Mammary epithelial cell (primary cell): Measurements from ENCODE around the gene GABRD.

Experiments used
- EZH2 ChIP-seq: IDR thresholded peaks from 2 replicates; pipeline ENCODE4 v1.6.1; 2012; ENCODE audit warnings: low read length, inconsistent platforms, borderline replicate concordance
- TF ChIP-seq, protein P1 (sequence below), 2 donors: IDR thresholded peaks in 1 of 2; conservative IDR thresholded peaks in 1 of 2; 2 replicates each; pipeline ENCODE4 v1.5.1; 2011 to 2012; ENCODE audit warnings: inconsistent platforms in 2 of 2, low read length in 2 of 2, mild to moderate bottlenecking in 2 of 2, control low read depth in 1 of 2, low read depth in 1 of 2; ENCODE audit not compliant: insufficient read depth in 1 of 2; ENCODE audit errors: extremely low read depth in 1 of 2

DNA sequence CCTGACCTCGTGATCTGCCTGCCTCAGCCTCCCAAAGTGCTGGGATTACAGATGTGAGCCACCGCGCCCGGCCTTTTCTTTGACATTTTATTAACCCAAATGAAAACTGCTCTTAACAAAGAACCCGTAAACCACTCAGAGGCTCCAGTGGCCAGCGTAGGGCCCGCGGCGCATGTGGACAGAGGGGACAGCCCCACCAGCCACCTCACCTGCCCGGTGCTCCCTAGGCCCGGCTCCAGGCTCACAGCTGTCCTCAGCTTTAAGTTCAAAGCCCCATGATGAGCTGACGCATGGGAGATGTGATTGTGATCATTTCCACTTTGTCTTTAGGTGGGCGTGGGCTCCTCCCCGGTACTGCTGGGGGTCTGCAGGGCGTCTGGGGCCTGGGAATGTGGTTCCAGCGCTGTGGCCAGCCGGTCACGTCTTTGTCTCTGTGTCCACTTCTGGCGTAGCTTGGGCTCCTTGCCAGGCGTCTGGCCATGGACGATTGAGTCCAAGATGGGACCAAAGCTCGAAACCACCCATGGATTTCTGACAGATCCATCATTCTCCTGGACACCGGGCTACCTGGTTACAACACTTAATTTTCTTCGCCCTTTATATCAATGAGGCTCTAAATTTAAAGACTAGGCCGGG, 37.9 kb downstream of the GABRD start:
- TF ChIP-seq, protein P1, sequence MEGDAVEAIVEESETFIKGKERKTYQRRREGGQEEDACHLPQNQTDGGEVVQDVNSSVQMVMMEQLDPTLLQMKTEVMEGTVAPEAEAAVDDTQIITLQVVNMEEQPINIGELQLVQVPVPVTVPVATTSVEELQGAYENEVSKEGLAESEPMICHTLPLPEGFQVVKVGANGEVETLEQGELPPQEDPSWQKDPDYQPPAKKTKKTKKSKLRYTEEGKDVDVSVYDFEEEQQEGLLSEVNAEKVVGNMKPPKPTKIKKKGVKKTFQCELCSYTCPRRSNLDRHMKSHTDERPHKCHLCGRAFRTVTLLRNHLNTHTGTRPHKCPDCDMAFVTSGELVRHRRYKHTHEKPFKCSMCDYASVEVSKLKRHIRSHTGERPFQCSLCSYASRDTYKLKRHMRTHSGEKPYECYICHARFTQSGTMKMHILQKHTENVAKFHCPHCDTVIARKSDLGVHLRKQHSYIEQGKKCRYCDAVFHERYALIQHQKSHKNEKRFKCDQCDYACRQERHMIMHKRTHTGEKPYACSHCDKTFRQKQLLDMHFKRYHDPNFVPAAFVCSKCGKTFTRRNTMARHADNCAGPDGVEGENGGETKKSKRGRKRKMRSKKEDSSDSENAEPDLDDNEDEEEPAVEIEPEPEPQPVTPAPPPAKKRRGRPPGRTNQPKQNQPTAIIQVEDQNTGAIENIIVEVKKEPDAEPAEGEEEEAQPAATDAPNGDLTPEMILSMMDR (conservative IDR thresholded peaks at IDR 0.05 in 1 of 2, IDR thresholded peaks at IDR 0.05 in 1 of 2; ENCODE audit: extremely low read depth in 1 of 2, insufficient read depth in 1 of 2, low read depth in 1 of 2, low read length in 2 of 2), result no peak
- no peak for TF ChIP-seq EZH2
